Endothelial cell of umbilical vein (primary cell): Measurements from ENCODE around the gene BCAS3. TPM values are rescaled to one million over a fixed set of nuclear protein-coding genes. Genes with fewer than 3 reads are reported as not detected.

Source experiments
- BruUV-seq: library from RNA; stranded (reverse); fragments of 400-500 nt; replicated peaks from 2 replicates; lab custom pipeline; 2021; lab: Mats Ljungman, UMichigan
- CTCF ChIA-PET: fragments of 300-600, 350-600 bp; sonication (Branson Sonifier 250); formaldehyde crosslinking; loops from one replicate; lab custom pipeline; 2021; ENCODE audit warnings: antibody characterized with exemption, inconsistent platforms; lab: Charles Lee
- POLR2A ChIA-PET: fragments of 300-600, 350-600 bp; sonication (Branson Sonifier 250); formaldehyde crosslinking; loops from one replicate; lab custom pipeline; 2021; ENCODE audit warnings: antibody characterized with exemption, inconsistent platforms; lab: Charles Lee
- DNase-seq: peaks from one replicate; pipeline ENCODE4 v3.0.0-alpha.2; 2011; ENCODE audit warnings: low read depth, low spot score
- FAIRE-seq: peaks from 2 replicates; lab custom pipeline; 2011; peaks lifted over from hg19 to GRCh38; lab: Jason Lieb, UNC
- H2AFZ ChIP-seq: 2 replicates; pipeline ENCODE4 v1.6.0; 2012; ENCODE audit warnings: low read depth, low read length, control low read depth, inconsistent platforms
- H3K27ac ChIP-seq: 2 replicates; pipeline ENCODE4 v1.5.1; 2011; ENCODE audit warnings: low read depth, mild to moderate bottlenecking, control low read depth, low read length, moderate library complexity; ENCODE audit not compliant: insufficient read depth
- H3K27me3 ChIP-seq, 2 experiments: 2 replicates each; pipeline versions ENCODE4 v1.6.0 to v1.6.1; 2011; ENCODE audit warnings: low read length in 2 of 2, mixed read lengths in 1 of 2; ENCODE audit not compliant: control insufficient read depth in 2 of 2, insufficient read depth in 2 of 2
- H3K36me3 ChIP-seq, 2 experiments: 2 replicates in 1 of 2; 3 replicates in 1 of 2; pipeline ENCODE4 v1.5.1; 2011; ENCODE audit warnings: low read length in 2 of 2, mild to moderate bottlenecking in 1 of 2, moderate library complexity in 1 of 2; ENCODE audit not compliant: control insufficient read depth in 2 of 2, insufficient read depth in 2 of 2; ENCODE audit errors: extremely low read depth in 1 of 2
- H3K4me1 ChIP-seq: 3 replicates; pipeline ENCODE4 v1.5.1; 2011; ENCODE audit warnings: mild to moderate bottlenecking, low read length; ENCODE audit not compliant: control insufficient read depth, insufficient read depth; ENCODE audit errors: extremely low read depth
- H3K4me2 ChIP-seq: 2 replicates; pipeline ENCODE4 v1.6.1; 2011; ENCODE audit warnings: low read length, control low read depth, mixed read lengths; ENCODE audit not compliant: insufficient read depth
- H3K4me3 ChIP-seq, 3 experiments: fragments of 200-600 bp in 1 of 3; sonication (generic), shearing (Covaris generic) in 1 of 3; replicated peaks in 1 of 3; 2 replicates each; pipeline ENCODE4 v1.5.1; 2011 to 2016; ENCODE audit warnings: control low read depth in 3 of 3, low read length in 3 of 3, mild to moderate bottlenecking in 2 of 3, inconsistent platforms in 1 of 3, low read depth in 1 of 3, moderate library complexity in 1 of 3; ENCODE audit not compliant: insufficient read depth in 1 of 3
- H3K79me2 ChIP-seq: 2 replicates; pipeline ENCODE4 v1.6.0; 2012; ENCODE audit warnings: low read length, inconsistent platforms; ENCODE audit not compliant: control insufficient read depth, insufficient read depth
- H3K9ac ChIP-seq: replicated peaks from 2 replicates; pipeline ENCODE3; 2011; ENCODE audit warnings: low read length, control low read depth; ENCODE audit not compliant: insufficient read depth; ENCODE audit errors: extremely low read depth
- H3K9me1 ChIP-seq: replicated peaks from 3 replicates; pipeline ENCODE4 v1.6.0; 2011; ENCODE audit warnings: mild to moderate bottlenecking, low read length; ENCODE audit not compliant: control insufficient read depth, insufficient read depth; ENCODE audit errors: extremely low read depth
- H3K9me3 ChIP-seq: replicated peaks from 2 replicates; pipeline ENCODE4 v1.5.1; 2012; ENCODE audit warnings: low read length, inconsistent platforms; ENCODE audit not compliant: control insufficient read depth, insufficient read depth
- H4K20me1 ChIP-seq: replicated peaks from 2 replicates; pipeline ENCODE3; 2011; ENCODE audit warnings: mild to moderate bottlenecking, low read length; ENCODE audit not compliant: control insufficient read depth, insufficient read depth; ENCODE audit errors: extremely low read depth
- CTCF ChIP-seq, 2 donors: IDR thresholded peaks; 1 replicate in 1 of 2; 2 replicates in 1 of 2; pipeline ENCODE4 v1.5.1; 2011; ENCODE audit warnings: low read length in 2 of 2, mild to moderate bottlenecking in 2 of 2, moderate library complexity in 2 of 2, control low read depth in 1 of 2, inconsistent platforms in 1 of 2, low read depth in 1 of 2; ENCODE audit not compliant: insufficient read depth in 1 of 2; ENCODE audit errors: extremely low read depth in 1 of 2
- EZH2 ChIP-seq: IDR thresholded peaks from 2 replicates; pipeline ENCODE4 v1.6.1; 2012; ENCODE audit warnings: borderline replicate concordance, low read depth, mild to moderate bottlenecking, moderate library complexity, low read length, inconsistent platforms; ENCODE audit not compliant: severe bottlenecking
- FOS ChIP-seq: IDR thresholded peaks from 2 replicates; pipeline ENCODE4 v1.6.1; 2011; ENCODE audit warnings: mild to moderate bottlenecking, low read length, moderate library complexity, borderline replicate concordance; ENCODE audit not compliant: insufficient read depth
- GATA2 ChIP-seq: IDR thresholded peaks from 2 replicates; pipeline ENCODE4 v1.7.0; 2011; ENCODE audit warnings: low read depth, mild to moderate bottlenecking, moderate library complexity, mixed read lengths, low read length; ENCODE audit not compliant: insufficient read length, insufficient read depth
- JUN ChIP-seq: IDR thresholded peaks from 2 replicates; pipeline ENCODE4 v1.6.1; 2011; ENCODE audit warnings: borderline replicate concordance, low read depth; ENCODE audit not compliant: insufficient read length, insufficient read depth
- MAX ChIP-seq: IDR thresholded peaks from 2 replicates; pipeline ENCODE4 v1.6.1; 2011; ENCODE audit not compliant: insufficient read depth, insufficient read length
- MYC ChIP-seq: IDR thresholded peaks from one replicate; pipeline ENCODE4 v1.6.1; 2011; ENCODE audit warnings: mild to moderate bottlenecking, low read depth, low read length
- POLR2A ChIP-seq: IDR thresholded peaks from 2 replicates; pipeline ENCODE4 v1.6.1; 2012; ENCODE audit warnings: low read depth, mild to moderate bottlenecking, control low read depth, low read length
- POLR2AphosphoS5 ChIP-seq: IDR thresholded peaks from 2 replicates; pipeline ENCODE4 v1.6.1; 2012; ENCODE audit warnings: low read depth, mild to moderate bottlenecking, control low read depth, low read length, moderate library complexity; ENCODE audit not compliant: insufficient read depth
- dilution Hi-C: fragments of 300-500 bp; cut with MboI; formaldehyde crosslinking; loops from one replicate; pipeline ENCODE4 v1.15.0; 2019; ENCODE audit warnings: low sequenced_read_pairs; ENCODE audit not compliant: extremely low pct_ligation_motif_present
- intact Hi-C: fragments of 100-400 bp; cut with micrococcal nuclease; formaldehyde crosslinking; loops from one replicate; pipeline ENCODE4 v1.10.0; 2022
- polyA plus RNA-seq, 4 experiments: library from polyadenylated mRNA; depleted of rRNA in 3 of 4; stranded (reverse) in 3 of 4; unstranded in 1 of 4; fragments of >200 nt; gene quantifications; 2 replicates each; pipeline versions ENCODE4 v1.2.1 to v1.2.3, GENCODE V29; 2011 to 2012; ENCODE audit warnings: missing spikeins in 1 of 4
- total RNA-seq: library from RNA; stranded (reverse); gene quantifications from 2 replicates; pipeline ENCODE4 v1.2.3, GENCODE V29; 2021

Gene BCAS3
- total and polyA plus RNA-seq, 2 donors (not counting 3 experiments of a cell fraction or from before 2014, with no cell fraction given) = 8.2 to 16.0 TPM

GRCh38 chr17:61216066-61216465 is 538.4 kb downstream of the BCAS3 start:
- Histone ChIP-seq H3K9me3 (no peaks in the 10 kb centered on the region), H3K27ac (no peak overlapping the region), H3K9ac (no peak overlapping the region), H3K4me1 (no peaks in the 10 kb centered on the region), H3K4me3 (no peak overlapping the region), H4K20me1 (no peaks in the 10 kb centered on the region), H2AFZ (no peak overlapping the region), H3K27me3 (no peaks in the 10 kb centered on the region), H3K36me3 (no peaks in the 10 kb centered on the region), H3K79me2 (no peaks in the 10 kb centered on the region), H3K4me2 (no peak overlapping the region), H3K9me1 (no peaks in the 10 kb centered on the region)
- BruUV-seq = no TSS peak
- intact Hi-C loops = no loop called here
- dilution Hi-C loops = no loop called here
- TF ChIP-seq MYC = no peak
- TF ChIP-seq FOS = no peak
- no peak for TF ChIP-seq POLR2AphosphoS5
- no peak for TF ChIP-seq EZH2
- no peak for TF ChIP-seq MAX
- no peak for TF ChIP-seq POLR2A
- no peak for TF ChIP-seq JUN
- no peak for TF ChIP-seq CTCF (IDR thresholded peaks at IDR 0.05; ENCODE audit: extremely low read depth in 1 of 2, insufficient read depth in 1 of 2, low read depth in 1 of 2, low read length in 2 of 2)
- no peak for TF ChIP-seq GATA2
- CTCF ChIA-PET = interaction anchor here (0.7 to 0.8 kb wide), 2 partner anchors 11 to 508 kb away, joined by 3 read pairs; no protein-coding TSS in a partner anchor
- no peak for FAIRE-seq
- no peak for DNase-seq
- POLR2A ChIA-PET = no interaction called here
